AG10803 (cell line): ENCODE data around the gene ALOX5AP.

Source experiments
- DNase-seq: peaks from one replicate; pipeline ENCODE4 v3.0.0; 2010; ENCODE audit warnings: low read depth
- H3K4me3 ChIP-seq: 2 replicates; pipeline ENCODE4 v1.5.1; 2011; ENCODE audit warnings: mild to moderate bottlenecking, low read length, control low read depth
- TF ChIP-seq, protein P1 (sequence below): conservative IDR thresholded peaks from 2 replicates; pipeline ENCODE4 v1.5.1; 2011; ENCODE audit warnings: mild to moderate bottlenecking, low read length, control low read depth, inconsistent platforms

The ALOX5AP gene

DNA sequence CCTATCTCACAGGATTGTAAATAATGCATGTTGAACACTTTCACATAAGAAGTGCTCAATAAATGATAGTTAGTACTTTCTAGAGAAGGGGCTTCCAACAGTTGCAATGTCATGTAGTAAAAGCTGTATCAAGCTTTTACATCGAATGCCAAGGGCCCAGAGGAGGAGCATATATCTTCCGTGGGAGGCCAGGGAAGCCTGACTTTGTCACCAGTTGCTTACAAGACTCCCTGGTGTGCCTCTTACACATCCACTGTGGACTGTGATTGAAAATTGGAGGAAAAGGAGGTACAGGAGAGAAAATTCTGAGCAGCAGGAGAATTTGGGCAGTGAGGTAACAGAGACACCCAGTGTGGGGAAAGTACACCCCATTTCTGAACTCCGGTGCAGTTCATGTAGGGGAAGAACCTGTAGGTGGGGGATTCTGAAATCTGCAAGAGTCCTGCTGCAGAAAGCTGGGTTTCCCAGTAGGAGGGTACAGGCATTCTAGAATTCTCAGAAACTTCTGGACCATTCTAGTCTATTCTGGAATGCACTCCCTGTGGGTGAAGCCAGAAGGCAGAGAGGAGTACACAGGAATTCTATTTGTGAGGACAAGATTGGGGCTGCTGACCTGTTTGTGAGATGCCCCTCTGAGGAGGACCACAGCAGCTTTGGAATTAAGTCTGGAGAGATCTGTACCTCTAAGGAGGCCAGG, 54.0 kb downstream of the ALOX5AP start:
- TF ChIP-seq, protein P1, sequence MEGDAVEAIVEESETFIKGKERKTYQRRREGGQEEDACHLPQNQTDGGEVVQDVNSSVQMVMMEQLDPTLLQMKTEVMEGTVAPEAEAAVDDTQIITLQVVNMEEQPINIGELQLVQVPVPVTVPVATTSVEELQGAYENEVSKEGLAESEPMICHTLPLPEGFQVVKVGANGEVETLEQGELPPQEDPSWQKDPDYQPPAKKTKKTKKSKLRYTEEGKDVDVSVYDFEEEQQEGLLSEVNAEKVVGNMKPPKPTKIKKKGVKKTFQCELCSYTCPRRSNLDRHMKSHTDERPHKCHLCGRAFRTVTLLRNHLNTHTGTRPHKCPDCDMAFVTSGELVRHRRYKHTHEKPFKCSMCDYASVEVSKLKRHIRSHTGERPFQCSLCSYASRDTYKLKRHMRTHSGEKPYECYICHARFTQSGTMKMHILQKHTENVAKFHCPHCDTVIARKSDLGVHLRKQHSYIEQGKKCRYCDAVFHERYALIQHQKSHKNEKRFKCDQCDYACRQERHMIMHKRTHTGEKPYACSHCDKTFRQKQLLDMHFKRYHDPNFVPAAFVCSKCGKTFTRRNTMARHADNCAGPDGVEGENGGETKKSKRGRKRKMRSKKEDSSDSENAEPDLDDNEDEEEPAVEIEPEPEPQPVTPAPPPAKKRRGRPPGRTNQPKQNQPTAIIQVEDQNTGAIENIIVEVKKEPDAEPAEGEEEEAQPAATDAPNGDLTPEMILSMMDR: no peak
- DNase-seq: no peak
- no peak overlapping the region for H3K4me3 ChIP-seq

DNA sequence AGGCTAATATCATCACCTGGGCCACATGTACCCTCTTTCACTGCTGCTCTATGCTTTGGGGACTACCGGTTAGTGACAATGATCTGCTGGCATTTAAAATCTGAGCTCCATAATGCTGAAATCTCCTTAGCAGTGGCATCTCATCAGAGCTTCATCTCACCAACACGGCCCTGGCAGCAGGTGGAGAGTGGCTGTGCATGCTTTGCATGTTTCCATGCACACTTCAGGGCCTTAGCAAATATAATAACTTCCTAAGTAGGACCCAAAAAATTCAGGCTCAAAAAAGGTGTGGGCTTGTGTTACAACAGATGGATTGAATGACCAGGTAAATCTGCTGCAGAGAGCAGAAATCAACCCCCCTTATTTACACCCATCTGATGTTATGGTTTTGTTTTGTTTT, 55.2 kb downstream of the ALOX5AP start:
- TF ChIP-seq, protein P1: no peak
- H3K4me3 ChIP-seq: no peak overlapping the region
- no peak for DNase-seq

DNA sequence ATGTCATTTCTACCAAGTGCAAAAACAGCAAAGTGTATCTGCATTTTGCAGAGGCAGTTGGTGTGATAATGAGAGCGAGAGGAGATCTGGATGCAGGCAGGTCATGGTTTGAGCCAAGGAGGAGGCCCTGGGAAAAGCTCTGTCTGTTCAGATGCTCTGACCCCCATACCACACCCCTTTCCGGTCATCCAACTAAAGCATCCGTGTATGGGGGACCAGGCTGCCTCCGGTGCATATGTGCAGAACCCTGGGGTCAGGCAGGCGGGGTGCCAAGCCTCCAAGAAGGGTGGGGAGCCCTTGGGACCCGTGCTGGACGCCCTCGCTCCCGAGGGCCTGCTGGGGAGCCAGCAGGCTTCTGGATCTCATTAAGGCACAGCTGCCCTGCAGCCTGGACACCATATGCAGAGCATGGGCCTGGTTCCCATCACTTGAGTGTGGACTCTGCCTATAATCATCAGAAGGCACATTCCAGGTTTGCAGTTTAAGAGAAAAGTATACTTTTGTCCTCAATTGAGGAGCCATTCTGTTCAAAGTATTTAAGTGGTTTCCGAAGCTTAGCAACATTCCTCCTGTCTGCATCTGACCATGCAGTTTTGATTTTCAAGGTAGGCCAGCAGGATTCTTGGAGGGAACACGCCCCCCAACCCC, 56.1 kb downstream of the ALOX5AP start:
- TF ChIP-seq, protein P1: no peak
- H3K4me3 ChIP-seq: no peak overlapping the region
- peak; percentile 76 for DNase-seq

DNA sequence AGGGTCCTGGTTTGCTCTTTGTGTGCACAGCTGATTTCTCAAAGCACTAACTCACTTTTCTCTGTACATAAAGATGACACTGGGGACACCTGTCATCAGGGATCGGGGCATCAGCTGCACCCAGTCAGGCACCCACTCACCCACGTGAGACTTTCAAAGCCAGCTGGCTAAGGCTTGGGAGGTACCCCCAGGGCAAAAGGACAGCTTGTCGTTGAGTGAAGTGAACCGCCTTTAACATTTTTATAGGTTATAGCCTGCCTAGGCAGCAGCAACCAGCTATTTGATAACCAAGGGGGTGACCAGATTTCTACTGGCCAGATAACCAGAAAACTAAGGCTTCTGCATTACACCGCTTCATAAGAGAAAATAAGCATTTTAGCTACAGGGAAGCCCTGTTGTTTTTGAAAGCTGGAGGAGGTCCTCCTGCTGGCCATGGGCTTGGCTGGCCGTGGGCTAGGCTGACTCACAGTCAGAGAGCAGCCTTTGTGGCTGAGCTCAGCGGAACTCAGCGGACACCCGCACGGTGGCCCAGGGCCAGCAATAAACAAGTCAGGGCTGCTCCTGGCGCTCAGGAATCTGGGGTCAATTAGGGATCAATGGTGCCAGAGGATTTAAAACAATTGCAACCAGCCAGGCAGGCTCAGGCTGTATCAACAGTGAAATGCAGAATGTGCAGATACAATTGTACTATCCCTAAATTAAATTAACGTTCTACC, 57.1 kb downstream of the ALOX5AP start:
- peak; percentile 95 for DNase-seq
- H3K4me3 ChIP-seq: no peak overlapping the region; the same call in 1 of the 2 replicates

DNA sequence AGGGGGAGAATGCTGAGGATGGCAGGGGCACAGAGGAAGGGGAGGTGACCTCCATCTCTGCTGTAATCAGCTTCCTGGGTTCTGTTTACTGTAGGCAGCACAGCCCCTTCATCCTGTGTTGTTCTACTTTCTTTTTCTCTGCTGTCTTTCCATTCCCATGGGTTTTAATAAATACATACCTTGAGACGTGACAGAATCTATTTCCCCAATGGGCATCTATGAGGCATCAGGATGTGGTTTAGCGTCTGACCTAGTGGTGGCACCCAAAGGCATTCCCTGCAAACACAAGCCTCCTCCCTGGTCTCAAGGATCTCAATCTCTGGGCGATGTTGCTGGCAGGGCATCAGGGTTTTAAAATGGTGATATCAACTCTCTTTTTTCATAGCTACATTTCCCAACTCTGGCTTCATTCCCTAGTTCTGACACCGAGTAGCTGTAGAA, 60.8 kb downstream of the ALOX5AP start:
- H3K4me3 ChIP-seq: no peak overlapping the region
- TF ChIP-seq, protein P1: no peak
- DNase-seq: peak; percentile 80

More for the DNA sequence above, 57.1 kb downstream of the ALOX5AP start:
- TF ChIP-seq, protein P1: peak; percentile 64

DNA sequence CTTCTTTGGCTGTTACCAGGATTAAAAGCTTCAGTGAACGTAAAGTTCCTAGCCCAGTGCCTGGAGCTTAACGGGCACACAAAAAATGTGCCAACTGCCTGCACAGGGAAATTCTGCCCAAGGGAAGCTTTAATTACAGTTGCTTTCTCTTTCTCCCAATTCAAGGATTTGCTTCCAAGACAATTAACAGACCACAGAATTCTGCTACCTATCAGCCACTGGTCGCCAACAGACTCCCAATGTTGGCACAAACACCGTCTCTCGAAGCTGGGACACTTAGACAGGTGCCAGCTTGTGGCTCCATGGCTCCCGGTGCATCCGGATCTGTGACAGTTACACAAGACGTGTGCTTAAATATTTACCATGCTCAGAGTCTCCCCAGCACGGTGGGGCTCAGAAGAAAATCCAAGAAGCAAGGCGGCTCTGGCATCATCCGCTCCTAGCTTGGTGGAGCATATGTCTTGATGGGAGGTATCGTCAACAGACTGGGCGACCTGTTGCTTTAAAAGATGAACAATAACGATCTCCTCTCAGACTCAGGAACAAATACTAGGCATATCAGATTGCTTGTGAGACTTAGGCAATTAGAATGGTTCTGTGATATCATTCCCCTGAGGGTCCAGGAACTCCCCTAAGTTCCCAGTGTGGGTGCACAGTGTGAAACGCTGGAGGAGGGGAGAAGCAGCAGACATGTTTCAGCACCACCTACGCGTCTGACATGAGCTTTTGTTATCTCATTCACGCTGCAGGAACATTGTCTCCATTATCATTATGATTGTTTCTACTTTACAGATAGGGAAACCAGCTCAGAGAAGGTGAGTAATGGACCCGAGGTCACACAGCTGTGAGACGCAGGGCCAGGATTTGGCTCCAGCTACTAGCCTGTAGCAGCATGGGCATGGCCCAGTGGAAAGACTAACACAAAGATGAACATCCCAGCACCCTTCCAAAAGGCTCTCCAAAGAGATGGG, 61.6 kb downstream of the ALOX5AP start:
- TF ChIP-seq, protein P1: no peak
- no peak overlapping the region for H3K4me3 ChIP-seq

More for the DNA sequence above, 61.6 kb downstream of the ALOX5AP start:
- no peak for DNase-seq
